ENCODE results near the gene ELF2.

- no peak for TF ChIP-seq CTCF (IDR thresholded peaks at IDR 0.05; ENCODE audit: low read depth, low read length)
- no peak for TF ChIP-seq POLR2A (IDR thresholded peaks at IDR 0.05; ENCODE audit: extremely low read depth, insufficient read length)
- TF ChIP-seq MAX (IDR thresholded peaks at IDR 0.05; ENCODE audit: low read depth, low read length) = no peak
- no peak for TF ChIP-seq MYC (IDR thresholded peaks at IDR 0.05; ENCODE audit: low read depth, low read length)
Observed at GRCh38 chr4:139126898-139127297, 50.1 kb downstream of the ELF2 start.
